IMR-90 (cell line): ENCODE data around the gene AGK.

Experiments used
- POLR2A ChIP-seq: IDR thresholded peaks from 2 replicates; pipeline ENCODE4 v1.6.1; 2012; ENCODE audit warnings: mild to moderate bottlenecking, low read depth, low read length
- RCOR1 ChIP-seq: IDR thresholded peaks from 2 replicates; pipeline ENCODE4 v1.6.1; 2012; ENCODE audit warnings: mild to moderate bottlenecking, low read length, improper control_type of control experiment; ENCODE audit not compliant: insufficient replicate concordance
- RFX5 ChIP-seq: IDR thresholded peaks from 2 replicates; pipeline ENCODE4 v1.8.0; 2012; ENCODE audit warnings: low read depth, mild to moderate bottlenecking, low read length, moderate library complexity
- TF ChIP-seq, protein P1 (sequence below): conservative IDR thresholded peaks from 2 replicates; pipeline ENCODE4 v1.5.1; 2012; ENCODE audit warnings: mild to moderate bottlenecking, low read depth, low read length, improper control_type of control experiment

GRCh38 chr7:141660259-141660658 is 109.0 kb downstream of the AGK start:
- TF ChIP-seq, protein P1, sequence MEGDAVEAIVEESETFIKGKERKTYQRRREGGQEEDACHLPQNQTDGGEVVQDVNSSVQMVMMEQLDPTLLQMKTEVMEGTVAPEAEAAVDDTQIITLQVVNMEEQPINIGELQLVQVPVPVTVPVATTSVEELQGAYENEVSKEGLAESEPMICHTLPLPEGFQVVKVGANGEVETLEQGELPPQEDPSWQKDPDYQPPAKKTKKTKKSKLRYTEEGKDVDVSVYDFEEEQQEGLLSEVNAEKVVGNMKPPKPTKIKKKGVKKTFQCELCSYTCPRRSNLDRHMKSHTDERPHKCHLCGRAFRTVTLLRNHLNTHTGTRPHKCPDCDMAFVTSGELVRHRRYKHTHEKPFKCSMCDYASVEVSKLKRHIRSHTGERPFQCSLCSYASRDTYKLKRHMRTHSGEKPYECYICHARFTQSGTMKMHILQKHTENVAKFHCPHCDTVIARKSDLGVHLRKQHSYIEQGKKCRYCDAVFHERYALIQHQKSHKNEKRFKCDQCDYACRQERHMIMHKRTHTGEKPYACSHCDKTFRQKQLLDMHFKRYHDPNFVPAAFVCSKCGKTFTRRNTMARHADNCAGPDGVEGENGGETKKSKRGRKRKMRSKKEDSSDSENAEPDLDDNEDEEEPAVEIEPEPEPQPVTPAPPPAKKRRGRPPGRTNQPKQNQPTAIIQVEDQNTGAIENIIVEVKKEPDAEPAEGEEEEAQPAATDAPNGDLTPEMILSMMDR, result no peak
- no peak for TF ChIP-seq RFX5
- no peak for TF ChIP-seq POLR2A
- TF ChIP-seq RCOR1, result no peak
